Measurements from ENCODE around the gene SLC16A8. TPM values are rescaled to one million over a fixed set of nuclear protein-coding genes. Genes with fewer than 3 reads are reported as not detected.

The SLC16A8 gene
- polyA plus RNA-seq, 3 donors: not detected

DNA sequence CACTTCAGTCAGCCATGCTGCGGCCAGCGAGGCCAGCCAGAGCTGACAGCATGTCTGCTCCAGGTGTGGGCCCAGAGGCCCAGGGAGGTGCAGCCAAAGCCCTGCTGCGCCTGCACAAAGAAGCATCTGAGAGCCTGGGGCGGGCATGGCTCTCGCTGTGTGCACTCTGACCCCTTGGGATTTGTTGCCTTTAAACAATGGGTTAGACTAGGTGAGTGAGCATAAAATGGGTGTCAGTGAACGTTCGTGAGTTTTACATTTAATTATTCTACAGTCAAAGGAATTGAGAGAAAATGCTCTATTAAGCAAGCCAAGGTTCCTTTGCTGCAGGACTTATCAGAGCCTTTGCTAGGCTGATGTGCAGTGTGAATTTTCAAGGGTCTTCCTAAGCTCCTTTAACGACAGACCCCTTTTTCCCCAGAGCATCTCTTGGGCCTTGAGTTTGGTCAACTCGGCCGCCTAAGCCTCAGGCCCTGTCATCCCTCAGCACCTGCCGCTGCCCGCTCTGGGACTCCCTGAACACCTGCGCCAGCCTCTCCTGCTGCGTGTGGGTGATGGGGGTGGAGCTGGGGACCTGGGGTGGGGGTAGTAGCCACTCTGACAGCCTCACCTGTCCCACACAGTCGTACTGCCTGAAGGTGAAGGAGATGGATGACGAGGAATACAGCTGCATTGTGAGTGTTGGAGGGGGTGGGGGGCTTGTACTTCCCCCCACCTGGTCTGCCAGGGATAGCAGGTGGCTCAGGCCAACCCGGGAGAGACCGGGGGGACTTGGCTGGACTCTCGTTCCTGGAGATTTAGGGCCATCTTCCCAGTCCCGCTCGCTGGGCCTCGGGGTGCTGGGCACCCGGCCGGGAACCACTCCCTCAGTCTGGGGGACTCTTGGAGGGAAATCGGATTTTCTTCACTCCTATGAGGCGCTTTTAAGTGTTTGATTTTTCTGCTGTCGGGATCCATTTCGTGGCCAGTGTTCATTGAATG is 10.5 kb downstream of the SLC16A8 start:
- 94% methylated on average over 12 of the region's 28 CpGs for WGBS (ENCODE audit: insufficient coverage)
- Histone ChIP-seq H4K20me1 (ENCODE audit: insufficient read depth, low read length) (no peaks in the 10 kb centered on the region), H3K27me3 (ENCODE audit: control insufficient read depth in 2 of 2, insufficient read depth in 2 of 2, low read length in 2 of 2) (no peaks in the 10 kb centered on the region), H3K79me2 (ENCODE audit: insufficient read depth, low read length) (no peaks in the 10 kb centered on the region), H3K4me1 (ENCODE audit: control insufficient read depth in 1 of 2, insufficient read depth in 2 of 2, low read length in 2 of 2) (no peaks in the 10 kb centered on the region), H3K9me3 (replicated peaks in 1 of 2; ENCODE audit: control insufficient read depth in 1 of 2, insufficient read depth in 1 of 2, low read length in 2 of 2) (no peaks in the 10 kb centered on the region), H3K4me2 (replicated peaks; ENCODE audit: extremely low read depth, low read length, poor library complexity, severe bottlenecking) (no peak overlapping the region), H3K36me3 (replicated peaks in 1 of 2; ENCODE audit: control insufficient read depth in 1 of 2, insufficient read depth in 2 of 2, low read length in 2 of 2) (peaks cover 50 to 53% of the 10 kb centered on the region in 2 donors), H3K4me3 (replicated peaks in 1 of 3; ENCODE audit: low read depth in 2 of 3, low read length in 3 of 3) (no peak overlapping the region), H2AFZ (ENCODE audit: insufficient read depth, low read depth, low read length, poor library complexity, severe bottlenecking) (no peak overlapping the region), H3K27ac (ENCODE audit: low read depth in 1 of 2, low read length in 2 of 2) (no peak overlapping the region), H3K9ac (ENCODE audit: insufficient read depth, low read length, poor library complexity, severe bottlenecking) (no peak overlapping the region)
- Mint-ChIP-seq H3K27ac (no peak overlapping the region), H3K4me3 (no peak overlapping the region), H3K4me1 (no peaks in the 10 kb centered on the region), H3K36me3 (peaks cover 30 to 53% of the 10 kb centered on the region in 2 donors), H3K27me3 (ENCODE audit: low read depth in 3 of 3) (peaks cover 0 to 7% (median 1%) of the 10 kb centered on the region in 3 donors), H3K9me3 (peaks cover 0 to 2% (median 0%) of the 10 kb centered on the region in 7 donors)
- no peak for DNase-seq
- intact Hi-C loops (cut with micrococcal nuclease): loop anchor here in 1 of 2 donors (5.0 kb wide), 1 partner anchor 39 kb away; the partner anchor contains the start of gene BAIAP2L2
- TF ChIP-seq, protein P1, sequence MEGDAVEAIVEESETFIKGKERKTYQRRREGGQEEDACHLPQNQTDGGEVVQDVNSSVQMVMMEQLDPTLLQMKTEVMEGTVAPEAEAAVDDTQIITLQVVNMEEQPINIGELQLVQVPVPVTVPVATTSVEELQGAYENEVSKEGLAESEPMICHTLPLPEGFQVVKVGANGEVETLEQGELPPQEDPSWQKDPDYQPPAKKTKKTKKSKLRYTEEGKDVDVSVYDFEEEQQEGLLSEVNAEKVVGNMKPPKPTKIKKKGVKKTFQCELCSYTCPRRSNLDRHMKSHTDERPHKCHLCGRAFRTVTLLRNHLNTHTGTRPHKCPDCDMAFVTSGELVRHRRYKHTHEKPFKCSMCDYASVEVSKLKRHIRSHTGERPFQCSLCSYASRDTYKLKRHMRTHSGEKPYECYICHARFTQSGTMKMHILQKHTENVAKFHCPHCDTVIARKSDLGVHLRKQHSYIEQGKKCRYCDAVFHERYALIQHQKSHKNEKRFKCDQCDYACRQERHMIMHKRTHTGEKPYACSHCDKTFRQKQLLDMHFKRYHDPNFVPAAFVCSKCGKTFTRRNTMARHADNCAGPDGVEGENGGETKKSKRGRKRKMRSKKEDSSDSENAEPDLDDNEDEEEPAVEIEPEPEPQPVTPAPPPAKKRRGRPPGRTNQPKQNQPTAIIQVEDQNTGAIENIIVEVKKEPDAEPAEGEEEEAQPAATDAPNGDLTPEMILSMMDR (IDR thresholded peaks at IDR 0.05): no peak

DNA sequence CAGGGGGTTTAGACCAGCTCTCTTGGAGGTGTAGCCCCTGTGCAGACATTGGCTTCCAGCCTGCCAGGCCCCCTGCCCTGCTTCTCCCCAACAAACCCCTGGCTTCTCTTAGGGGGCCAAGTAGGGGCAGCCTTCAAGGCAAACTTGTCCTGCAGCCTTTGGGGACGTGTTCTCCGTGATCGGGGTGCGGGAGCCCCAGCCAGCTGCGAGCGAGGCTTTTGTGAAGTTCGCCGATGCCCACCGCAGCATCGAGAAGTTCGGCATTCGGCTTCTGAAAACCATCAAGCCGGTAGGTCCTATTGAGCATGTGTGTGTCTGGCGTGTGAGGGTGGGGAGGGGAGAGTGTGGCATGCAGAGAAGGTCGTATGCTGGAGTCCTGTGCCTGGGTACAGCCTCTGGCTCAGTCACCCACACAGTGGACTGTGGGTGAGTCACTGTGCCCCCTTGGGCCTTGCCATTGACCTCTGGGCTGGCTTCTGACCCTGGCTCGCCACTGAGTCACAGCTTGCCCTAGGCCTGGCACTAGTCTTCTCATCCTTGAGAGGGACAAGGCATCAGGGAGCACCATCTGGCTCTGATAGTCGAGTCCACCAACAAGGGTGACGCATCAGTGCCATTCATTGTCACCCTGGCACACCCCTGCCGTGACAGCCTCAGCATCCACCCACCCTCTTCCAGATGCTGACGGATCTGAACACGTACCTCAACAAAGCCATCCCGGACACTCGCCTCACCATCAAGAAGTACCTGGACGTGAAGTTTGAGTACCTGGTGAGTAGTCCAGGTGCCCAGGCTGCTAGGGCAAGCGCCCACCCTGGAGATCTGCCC is 11.4 kb downstream of the SLC16A8 start:
- Histone ChIP-seq H3K9me3 (replicated peaks in 1 of 2; ENCODE audit: control insufficient read depth in 1 of 2, insufficient read depth in 1 of 2, low read length in 2 of 2) (no peaks in the 10 kb centered on the region), H3K4me2 (replicated peaks; ENCODE audit: extremely low read depth, low read length, poor library complexity, severe bottlenecking) (no peak overlapping the region), H3K9ac (ENCODE audit: insufficient read depth, low read length, poor library complexity, severe bottlenecking) (no peak overlapping the region), H3K4me1 (ENCODE audit: control insufficient read depth in 1 of 2, insufficient read depth in 2 of 2, low read length in 2 of 2) (no peaks in the 10 kb centered on the region), H3K4me3 (replicated peaks in 1 of 3; ENCODE audit: low read depth in 2 of 3, low read length in 3 of 3) (no peak overlapping the region), H4K20me1 (ENCODE audit: insufficient read depth, low read length) (no peaks in the 10 kb centered on the region), H3K36me3 (replicated peaks in 1 of 2; ENCODE audit: control insufficient read depth in 1 of 2, insufficient read depth in 2 of 2, low read length in 2 of 2) (peaks cover 58 to 62% of the 10 kb centered on the region in 2 donors), H3K27ac (ENCODE audit: low read depth in 1 of 2, low read length in 2 of 2) (no peak overlapping the region), H3K27me3 (ENCODE audit: control insufficient read depth in 2 of 2, insufficient read depth in 2 of 2, low read length in 2 of 2) (no peaks in the 10 kb centered on the region), H3K79me2 (ENCODE audit: insufficient read depth, low read length) (no peaks in the 10 kb centered on the region), H2AFZ (ENCODE audit: insufficient read depth, low read depth, low read length, poor library complexity, severe bottlenecking) (no peak overlapping the region)
- no peaks in the 10 kb centered on the region for H3K4me1 Mint-ChIP-seq
- no peak overlapping the region for H3K4me3 Mint-ChIP-seq
- H3K27ac Mint-ChIP-seq: peak overlapping the region in 1 of 7 donors; percentile 19
- peaks cover 35 to 62% of the 10 kb centered on the region in 2 donors for H3K36me3 Mint-ChIP-seq
- TF ChIP-seq, protein P1 (IDR thresholded peaks at IDR 0.05): no peak
- 98% methylated on average over 25 of the region's 25 CpGs for WGBS (ENCODE audit: insufficient coverage)
- peaks cover 0 to 5% (median 1%) of the 10 kb centered on the region in 3 donors for H3K27me3 Mint-ChIP-seq (ENCODE audit: low read depth in 3 of 3)
- DNase-seq: no peak
- peaks cover 0 to 2% (median 0%) of the 10 kb centered on the region in 7 donors for H3K9me3 Mint-ChIP-seq
- intact Hi-C loops (cut with micrococcal nuclease): loop anchor here in 1 of 2 donors (5.0 kb wide), 1 partner anchor 40 kb away; the partner anchor contains the start of gene BAIAP2L2
